ENCODE results near the gene TPRA1. TPM values are rescaled to one million over a fixed set of nuclear protein-coding genes. Genes with fewer than 3 reads are reported as not detected.

Gene TPRA1
- 47.0 and 57.2 TPM in 2 replicates for total RNA-seq (2022)
- Bru-seq, nascent RNA, result percentile 66 among the genes with signal in this experiment
- percentile 74 among the genes with signal in this experiment for BruChase-seq, experiment 1, labeled RNA remaining after a 6-hour chase
- percentile 68 among the genes with signal in this experiment for BruChase-seq, experiment 2, labeled RNA remaining after a 2-hour chase
- long read RNA-seq, transcript TPRA1-203 (10 exons, 1,831 nt), result minor isoform, 17 of 232 reads
- long read RNA-seq, transcript TPRA1-202 (11 exons, 1,933 nt), result major isoform, 146 of 232 reads
- long read RNA-seq, transcript TPRA1-204 (10 exons, 1,865 nt), result minor isoform, 8 of 232 reads
- long read RNA-seq, partial matches to known transcripts, result 5 of 232 reads
- long read RNA-seq, other reads (novel, unspliced or antisense), result 56 of 232 reads

DNA sequence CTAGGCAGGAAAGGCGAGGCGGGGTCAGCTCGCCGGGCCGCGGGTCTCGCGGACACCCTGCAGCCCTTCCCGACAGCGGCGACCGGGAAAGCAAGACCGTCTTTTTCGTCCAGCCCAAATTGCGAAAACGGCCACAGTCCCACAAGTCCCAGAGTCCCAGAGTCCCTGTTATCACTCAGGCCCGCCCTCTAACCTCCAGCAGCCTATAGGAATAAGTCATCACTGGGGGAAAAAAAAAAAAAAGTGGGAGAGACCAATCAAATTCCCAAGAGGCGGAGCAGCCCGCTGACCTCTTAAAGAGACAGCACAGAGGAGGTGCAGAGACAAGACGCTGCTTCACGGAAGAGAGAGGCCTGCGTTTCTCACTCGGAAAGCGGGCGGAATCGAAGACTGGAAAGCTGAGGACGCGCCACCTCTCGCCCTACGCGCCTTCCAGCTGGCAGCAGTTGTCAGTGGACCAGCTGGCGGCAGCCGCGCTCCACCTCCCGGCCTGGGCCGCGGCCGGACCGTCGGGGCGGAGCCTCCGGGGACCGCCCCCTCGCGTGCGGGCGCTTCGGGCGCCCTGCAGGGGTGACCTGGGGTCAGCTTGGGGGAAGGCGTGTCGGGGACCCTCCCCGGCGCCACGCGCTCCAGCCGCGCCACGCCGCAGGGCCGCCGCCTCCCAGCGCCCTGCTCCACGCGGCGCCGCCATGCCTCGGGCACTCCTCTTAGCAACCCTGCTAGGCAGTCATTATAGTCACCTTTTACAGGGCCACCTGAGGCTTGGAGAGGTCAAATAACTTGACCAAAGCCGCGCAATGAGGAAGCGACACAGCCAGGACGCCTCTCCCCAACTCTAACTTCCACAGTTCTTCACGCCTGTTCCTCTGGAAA, at the start of gene TPRA1:
Gene TPRA1 (minus strand): TSS at position 141 of the 873 bp plus-strand sequence. CDS start 10,587 bp downstream, outside the sequence.
- peak; percentile 99 for DNase-seq (ENCODE audit: unreplicated experiment)
- peak within 1 kb of the TSS; percentile 98 for H3K27ac Mint-ChIP-seq (ENCODE audit: low read depth, unreplicated experiment)
- H3K36me3 Mint-ChIP-seq (ENCODE audit: insufficient read depth, unreplicated experiment), result peaks cover 21% of the 10 kb centered on the region
- intact Hi-C loops (cut with micrococcal nuclease), result loop anchor here (5.0 kb wide), 3 partner anchors 101 to 371 kb away; no protein-coding TSS in a partner anchor
- CTCF ChIA-PET, result interaction anchor here (0.6 to 1.1 kb wide), 8 partner anchors 8 to 1337 kb away, joined by 3 to 9 read pairs (median 4); no protein-coding TSS in a partner anchor
- POLR2A ChIA-PET, result interaction anchor here (0.6 to 3.2 kb wide), 17 partner anchors 8 to 1288 kb away, joined by 3 to 18 read pairs (median 4); partner anchors contain the start of genes ACAD9, MCM2 and SEC61A1
- peak within 1 kb of the TSS; percentile 77 for H3K4me3 Mint-ChIP-seq (ENCODE audit: unreplicated experiment)
- H3K4me1 Mint-ChIP-seq (ENCODE audit: insufficient read depth, unreplicated experiment), result peaks cover 18% of the 10 kb centered on the region
- TF ChIP-seq, protein P1, sequence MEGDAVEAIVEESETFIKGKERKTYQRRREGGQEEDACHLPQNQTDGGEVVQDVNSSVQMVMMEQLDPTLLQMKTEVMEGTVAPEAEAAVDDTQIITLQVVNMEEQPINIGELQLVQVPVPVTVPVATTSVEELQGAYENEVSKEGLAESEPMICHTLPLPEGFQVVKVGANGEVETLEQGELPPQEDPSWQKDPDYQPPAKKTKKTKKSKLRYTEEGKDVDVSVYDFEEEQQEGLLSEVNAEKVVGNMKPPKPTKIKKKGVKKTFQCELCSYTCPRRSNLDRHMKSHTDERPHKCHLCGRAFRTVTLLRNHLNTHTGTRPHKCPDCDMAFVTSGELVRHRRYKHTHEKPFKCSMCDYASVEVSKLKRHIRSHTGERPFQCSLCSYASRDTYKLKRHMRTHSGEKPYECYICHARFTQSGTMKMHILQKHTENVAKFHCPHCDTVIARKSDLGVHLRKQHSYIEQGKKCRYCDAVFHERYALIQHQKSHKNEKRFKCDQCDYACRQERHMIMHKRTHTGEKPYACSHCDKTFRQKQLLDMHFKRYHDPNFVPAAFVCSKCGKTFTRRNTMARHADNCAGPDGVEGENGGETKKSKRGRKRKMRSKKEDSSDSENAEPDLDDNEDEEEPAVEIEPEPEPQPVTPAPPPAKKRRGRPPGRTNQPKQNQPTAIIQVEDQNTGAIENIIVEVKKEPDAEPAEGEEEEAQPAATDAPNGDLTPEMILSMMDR (IDR thresholded peaks at IDR 0.05; ENCODE audit: unreplicated experiment), result peak; percentile 20
- H3K9me3 Mint-ChIP-seq (ENCODE audit: unreplicated experiment), result no peaks in the 10 kb centered on the region
- H3K27me3 Mint-ChIP-seq (ENCODE audit: insufficient read depth, unreplicated experiment), result no peaks in the 10 kb centered on the region
- BruUV-seq (replicated peaks), result TSS peak; percentile 65

GRCh38 chr3:127640042-127640355, 49.5 kb upstream of the TPRA1 start:
- DNase-seq (ENCODE audit: unreplicated experiment), result no peak
- Mint-ChIP-seq H3K9me3 (ENCODE audit: unreplicated experiment) (no peaks in the 10 kb centered on the region), H3K27me3 (ENCODE audit: insufficient read depth, unreplicated experiment) (no peaks in the 10 kb centered on the region), H3K4me1 (ENCODE audit: insufficient read depth, unreplicated experiment) (peaks cover 11% of the 10 kb centered on the region), H3K4me3 (ENCODE audit: unreplicated experiment) (no peak overlapping the region), H3K36me3 (ENCODE audit: insufficient read depth, unreplicated experiment) (peaks cover 7% of the 10 kb centered on the region), H3K27ac (ENCODE audit: low read depth, unreplicated experiment) (peak overlapping the region; percentile 35)
- BruUV-seq (replicated peaks), result no TSS peak
- TF ChIP-seq, protein P1 (IDR thresholded peaks at IDR 0.05; ENCODE audit: unreplicated experiment), result no peak
- ChIA-PET POLR2A (interaction anchor here (0.5 to 2.5 kb wide), 7 partner anchors 11 to 362 kb away, joined by 3 to 11 read pairs (median 3); partner anchors contain the start of genes PODXL2 and TPRA1), CTCF (interaction anchor here (0.7 to 1.9 kb wide), 3 partner anchors 11 to 65 kb away, joined by 4 to 6 read pairs (median 5); no protein-coding TSS in a partner anchor)
- intact Hi-C loops (cut with micrococcal nuclease), result no loop called here

DNA sequence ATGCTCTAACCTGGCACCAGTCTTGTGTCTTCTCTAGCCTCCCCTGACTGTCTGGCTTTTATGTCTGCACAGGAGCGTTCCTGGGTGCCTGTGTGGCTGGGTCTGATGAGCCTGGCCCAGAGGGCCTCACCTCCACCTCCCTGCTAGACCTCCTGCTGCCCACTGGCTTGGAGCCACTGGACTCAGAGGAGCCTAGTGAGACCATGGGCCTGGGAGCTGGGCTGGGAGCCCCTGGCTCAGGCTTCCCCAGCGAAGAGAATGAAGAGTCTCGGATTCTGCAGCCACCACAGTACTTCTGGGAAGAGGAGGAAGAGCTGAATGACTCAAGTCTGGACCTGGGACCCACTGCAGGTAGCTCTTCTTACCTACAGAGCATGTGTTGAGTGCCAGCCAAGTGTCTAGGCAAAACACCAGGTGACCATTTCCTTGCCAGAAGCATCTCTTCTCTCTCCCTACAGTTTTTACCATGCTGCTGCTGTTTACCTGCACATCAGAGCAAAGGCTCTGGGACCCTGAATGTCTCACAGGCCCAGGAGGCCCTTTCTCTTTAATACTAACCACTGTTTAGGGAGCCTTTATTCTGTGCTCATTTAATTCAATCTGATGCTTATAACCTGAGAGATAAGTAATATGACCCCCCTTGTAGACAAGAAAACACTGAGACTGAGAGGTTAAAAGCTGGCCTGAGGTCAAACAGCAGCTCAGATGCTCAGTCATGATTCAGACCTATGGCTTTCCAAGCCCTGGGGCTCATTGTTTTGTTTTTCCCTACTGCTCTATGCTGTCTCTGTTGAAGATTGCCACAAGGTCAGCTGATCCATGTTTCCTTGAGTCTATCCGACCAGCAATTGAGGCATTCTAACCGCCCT, 48.9 kb upstream of the TPRA1 start:
- TF ChIP-seq, protein P1 (IDR thresholded peaks at IDR 0.05; ENCODE audit: unreplicated experiment), result no peak
- BruUV-seq (replicated peaks), result no TSS peak
- Mint-ChIP-seq H3K4me1 (ENCODE audit: insufficient read depth, unreplicated experiment) (peaks cover 11% of the 10 kb centered on the region), H3K9me3 (ENCODE audit: unreplicated experiment) (no peaks in the 10 kb centered on the region), H3K36me3 (ENCODE audit: insufficient read depth, unreplicated experiment) (peaks cover 7% of the 10 kb centered on the region), H3K27me3 (ENCODE audit: insufficient read depth, unreplicated experiment) (no peaks in the 10 kb centered on the region), H3K4me3 (ENCODE audit: unreplicated experiment) (no peak overlapping the region), H3K27ac (ENCODE audit: low read depth, unreplicated experiment) (peak overlapping the region; percentile 35)
- intact Hi-C loops (cut with micrococcal nuclease), result no loop called here
- ChIA-PET POLR2A (interaction anchor here (0.5 to 2.5 kb wide), 7 partner anchors 10 to 362 kb away, joined by 3 to 11 read pairs (median 3); partner anchors contain the start of genes PODXL2 and TPRA1), CTCF (interaction anchor here (0.7 to 1.9 kb wide), 4 partner anchors 12 to 64 kb away, joined by 3 to 6 read pairs (median 4); no protein-coding TSS in a partner anchor)
- DNase-seq (ENCODE audit: unreplicated experiment), result peak; percentile 56

Data from MCF 10A (cell line).